ENCODE data around the gene ANTXR2. TPM values are rescaled to one million over a fixed set of nuclear protein-coding genes. Genes with fewer than 3 reads are reported as not detected.

Gene ANTXR2
- total RNA-seq, 1 donor from 2014 or later: 10.6 TPM

GRCh38 chr4:80101071-80101791 lies 28.2 kb upstream of the ANTXR2 start:
- Mint-ChIP-seq H3K36me3 (ENCODE audit: low read depth) (peaks cover 3% of the 10 kb centered on the region), H3K9me3 (peaks cover 10% of the 10 kb centered on the region), H3K4me3 (no peak overlapping the region), H3K27ac (no peak overlapping the region), H3K4me1 (no peaks in the 10 kb centered on the region), H3K27me3 (peaks cover 4% of the 10 kb centered on the region)
- intact Hi-C loops (cut with micrococcal nuclease): no loop called here
- no peak for DNase-seq

DNA sequence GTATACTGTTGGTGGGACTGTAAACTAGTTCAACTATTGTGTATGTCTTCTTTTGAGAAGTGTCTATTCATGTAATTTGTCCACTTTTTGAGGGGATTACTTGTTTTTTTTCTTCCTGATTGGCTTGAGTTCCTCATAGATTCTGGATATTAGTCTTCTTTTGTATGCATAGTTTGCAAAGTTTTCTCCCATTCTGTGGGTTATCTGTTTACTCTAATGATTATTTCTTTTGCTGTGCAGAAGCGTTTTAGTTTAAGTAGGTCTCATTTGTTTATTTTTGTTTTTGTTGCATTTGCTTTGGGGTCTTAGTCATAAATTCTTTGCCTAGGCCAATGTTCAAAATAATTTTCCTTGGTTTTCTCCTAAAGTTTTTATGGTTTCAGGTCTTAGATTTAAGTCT lies 26.6 kb upstream of the ANTXR2 start:
- Mint-ChIP-seq H3K36me3 (ENCODE audit: low read depth) (no peaks in the 10 kb centered on the region), H3K4me1 (no peaks in the 10 kb centered on the region), H3K27me3 (peaks cover 12% of the 10 kb centered on the region), H3K9me3 (peaks cover 5% of the 10 kb centered on the region), H3K4me3 (no peak overlapping the region), H3K27ac (no peak overlapping the region)
- intact Hi-C loops (cut with micrococcal nuclease): no loop called here
- no peak for DNase-seq

- H3K27ac Mint-ChIP-seq: no peak overlapping the region
- H3K4me1 Mint-ChIP-seq: no peaks in the 10 kb centered on the region
- DNase-seq: no peak
- H3K36me3 Mint-ChIP-seq (ENCODE audit: low read depth): no peaks in the 10 kb centered on the region
- peaks cover 5% of the 10 kb centered on the region for H3K9me3 Mint-ChIP-seq
- no peak overlapping the region for H3K4me3 Mint-ChIP-seq
- peaks cover 12% of the 10 kb centered on the region for H3K27me3 Mint-ChIP-seq
- intact Hi-C loops (cut with micrococcal nuclease): no loop called here
Measured at GRCh38 chr4:80098635-80099034, 25.6 kb upstream of the ANTXR2 start.

- Mint-ChIP-seq H3K4me1 (peaks cover 2% of the 10 kb centered on the region), H3K27ac (no peak overlapping the region), H3K4me3 (no peak overlapping the region), H3K27me3 (peaks cover 13% of the 10 kb centered on the region), H3K36me3 (ENCODE audit: low read depth) (no peaks in the 10 kb centered on the region), H3K9me3 (peaks cover 5% of the 10 kb centered on the region)
- no peak for DNase-seq
- intact Hi-C loops (cut with micrococcal nuclease): no loop called here
Measured at GRCh38 chr4:80097400-80098177, 24.6 kb upstream of the ANTXR2 start.

DNA sequence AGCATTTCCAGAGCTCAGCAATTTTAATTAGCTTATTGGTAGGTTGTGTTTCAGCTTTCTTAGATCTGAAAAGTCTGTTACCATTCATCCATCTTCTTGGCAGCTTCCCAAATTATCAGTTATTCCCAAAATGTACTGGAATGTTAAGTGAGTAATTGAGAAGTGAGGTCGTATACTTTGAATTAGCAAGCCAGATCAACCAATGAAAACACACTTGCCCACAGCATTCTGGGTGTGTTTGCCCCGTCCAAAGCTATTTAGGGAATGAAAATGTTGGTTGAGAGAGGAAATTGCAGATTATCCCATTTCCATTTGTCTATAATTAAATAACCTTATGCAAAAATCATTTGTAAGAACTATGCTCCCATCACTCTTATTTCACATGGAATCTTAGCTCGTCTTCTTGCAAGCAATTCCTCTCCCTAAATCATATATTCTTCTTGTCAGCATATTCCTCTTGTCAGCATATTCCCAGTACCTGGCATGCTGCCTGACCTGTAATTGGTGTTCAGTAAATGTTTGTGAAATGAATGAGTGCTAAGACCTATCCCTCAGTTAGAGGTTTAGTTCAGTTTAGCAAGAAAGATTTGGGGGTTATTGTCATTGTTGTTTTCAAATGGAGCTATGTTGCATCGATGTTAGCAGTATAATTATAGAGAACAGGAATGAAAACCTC lies 23.3 kb upstream of the ANTXR2 start:
- Mint-ChIP-seq H3K36me3 (ENCODE audit: low read depth) (peaks cover 1% of the 10 kb centered on the region), H3K27me3 (peaks cover 17% of the 10 kb centered on the region), H3K4me1 (peaks cover 10% of the 10 kb centered on the region), H3K27ac (no peak overlapping the region), H3K4me3 (no peak overlapping the region), H3K9me3 (peaks cover 5% of the 10 kb centered on the region)
- intact Hi-C loops (cut with micrococcal nuclease): no loop called here
- DNase-seq: no peak

- no peak overlapping the region for H3K27ac Mint-ChIP-seq
- intact Hi-C loops (cut with micrococcal nuclease): no loop called here
- H3K36me3 Mint-ChIP-seq (ENCODE audit: low read depth): peaks cover 1% of the 10 kb centered on the region
- H3K9me3 Mint-ChIP-seq: peaks cover 5% of the 10 kb centered on the region
- peaks cover 13% of the 10 kb centered on the region for H3K27me3 Mint-ChIP-seq
- no peak for DNase-seq
- no peak overlapping the region for H3K4me3 Mint-ChIP-seq
- peaks cover 10% of the 10 kb centered on the region for H3K4me1 Mint-ChIP-seq
Measured at GRCh38 chr4:80094191-80094590, 21.2 kb upstream of the ANTXR2 start.

GRCh38 chr4:80093563-80093962 lies 20.5 kb upstream of the ANTXR2 start:
- no peak overlapping the region for H3K4me3 Mint-ChIP-seq
- intact Hi-C loops (cut with micrococcal nuclease): no loop called here
- peaks cover 1% of the 10 kb centered on the region for H3K36me3 Mint-ChIP-seq (ENCODE audit: low read depth)
- H3K27me3 Mint-ChIP-seq: peaks cover 15% of the 10 kb centered on the region
- no peak overlapping the region for H3K27ac Mint-ChIP-seq
- peaks cover 10% of the 10 kb centered on the region for H3K4me1 Mint-ChIP-seq
- peaks cover under 1% of the 10 kb centered on the region for H3K9me3 Mint-ChIP-seq
- no peak for DNase-seq

DNA sequence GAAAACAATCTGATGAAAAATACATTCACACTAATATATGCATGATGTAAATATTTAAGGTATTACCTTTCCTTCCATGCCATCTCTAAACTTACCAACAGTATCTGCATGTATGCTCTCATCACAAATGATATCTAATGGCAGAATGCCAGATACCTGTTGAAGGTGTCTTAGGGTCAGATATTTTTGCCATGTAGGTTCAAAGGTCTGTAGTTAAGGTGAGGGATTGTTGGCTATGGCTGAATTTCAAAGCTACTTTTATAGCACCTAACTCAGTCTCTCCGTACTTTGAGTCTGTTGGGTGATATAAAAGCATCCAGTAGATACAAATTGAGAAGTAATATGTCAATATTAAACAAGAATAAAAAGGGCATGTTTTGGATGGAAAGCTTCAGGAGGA lies 19.8 kb upstream of the ANTXR2 start:
- Mint-ChIP-seq H3K4me1 (peaks cover 10% of the 10 kb centered on the region), H3K27me3 (peaks cover 18% of the 10 kb centered on the region), H3K9me3 (no peaks in the 10 kb centered on the region), H3K4me3 (no peak overlapping the region), H3K36me3 (ENCODE audit: low read depth) (peaks cover 1% of the 10 kb centered on the region), H3K27ac (no peak overlapping the region)
- no peak for DNase-seq
- intact Hi-C loops (cut with micrococcal nuclease): no loop called here

- H3K27ac Mint-ChIP-seq: no peak overlapping the region
- intact Hi-C loops (cut with micrococcal nuclease): no loop called here
- no peak for DNase-seq
- H3K9me3 Mint-ChIP-seq: no peaks in the 10 kb centered on the region
- H3K4me1 Mint-ChIP-seq: peaks cover 10% of the 10 kb centered on the region
- H3K27me3 Mint-ChIP-seq: peaks cover 21% of the 10 kb centered on the region
- H3K36me3 Mint-ChIP-seq (ENCODE audit: low read depth): peaks cover 1% of the 10 kb centered on the region
- H3K4me3 Mint-ChIP-seq: no peak overlapping the region
Measured at GRCh38 chr4:80092088-80092487, 19.1 kb upstream of the ANTXR2 start.

- peaks cover 10% of the 10 kb centered on the region for H3K4me1 Mint-ChIP-seq
- no peak overlapping the region for H3K4me3 Mint-ChIP-seq
- H3K27ac Mint-ChIP-seq: no peak overlapping the region
Measured at GRCh38 chr4:80091688-80092087, 18.7 kb upstream of the ANTXR2 start.

DNA sequence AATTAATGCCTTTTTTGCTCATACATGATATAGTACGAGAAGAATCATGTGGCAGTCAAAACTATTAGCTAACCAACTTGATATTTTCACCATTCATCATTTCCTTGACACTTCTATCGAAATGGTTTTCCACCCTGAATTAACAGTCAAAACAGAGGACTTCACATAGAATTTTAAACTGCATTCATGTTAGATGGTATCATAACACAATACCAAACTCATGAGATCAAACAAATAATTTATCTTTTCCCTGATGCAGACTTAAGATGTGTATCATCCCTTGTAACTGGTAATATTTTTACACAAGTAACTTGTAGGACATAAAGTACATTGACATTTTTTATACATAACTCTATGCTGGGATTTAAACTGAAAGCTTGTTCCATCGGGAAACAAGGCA lies 18.2 kb upstream of the ANTXR2 start:
- Mint-ChIP-seq H3K4me3 (no peak overlapping the region), H3K27ac (no peak overlapping the region), H3K9me3 (no peaks in the 10 kb centered on the region), H3K4me1 (peaks cover 10% of the 10 kb centered on the region), H3K27me3 (peaks cover 27% of the 10 kb centered on the region), H3K36me3 (ENCODE audit: low read depth) (peaks cover 1% of the 10 kb centered on the region)
- intact Hi-C loops (cut with micrococcal nuclease): no loop called here
- DNase-seq: no peak

More at GRCh38 chr4:80091688-80092087, 18.7 kb upstream of the ANTXR2 start:
- DNase-seq: no peak
- Mint-ChIP-seq H3K36me3 (ENCODE audit: low read depth) (peaks cover 1% of the 10 kb centered on the region), H3K27me3 (peaks cover 24% of the 10 kb centered on the region), H3K9me3 (no peaks in the 10 kb centered on the region)
- intact Hi-C loops (cut with micrococcal nuclease): no loop called here

GRCh38 chr4:80090090-80090489 lies 17.1 kb upstream of the ANTXR2 start:
- Mint-ChIP-seq H3K36me3 (ENCODE audit: low read depth) (peaks cover 1% of the 10 kb centered on the region), H3K4me1 (peaks cover 10% of the 10 kb centered on the region), H3K27me3 (peaks cover 24% of the 10 kb centered on the region), H3K4me3 (no peak overlapping the region), H3K9me3 (no peaks in the 10 kb centered on the region), H3K27ac (no peak overlapping the region)
- DNase-seq: no peak
- intact Hi-C loops (cut with micrococcal nuclease): no loop called here

- peaks cover 26% of the 10 kb centered on the region for H3K27me3 Mint-ChIP-seq
- intact Hi-C loops (cut with micrococcal nuclease): no loop called here
- H3K27ac Mint-ChIP-seq: no peak overlapping the region
- no peak overlapping the region for H3K4me3 Mint-ChIP-seq
- peaks cover 10% of the 10 kb centered on the region for H3K4me1 Mint-ChIP-seq
- no peaks in the 10 kb centered on the region for H3K9me3 Mint-ChIP-seq
- DNase-seq: no peak
- peaks cover 1% of the 10 kb centered on the region for H3K36me3 Mint-ChIP-seq (ENCODE audit: low read depth)
Measured at GRCh38 chr4:80088471-80088870, 15.4 kb upstream of the ANTXR2 start.

GRCh38 chr4:80086296-80086695 lies 13.3 kb upstream of the ANTXR2 start:
- no peak for DNase-seq
- peaks cover 20% of the 10 kb centered on the region for H3K27me3 Mint-ChIP-seq
- no peak overlapping the region for H3K4me3 Mint-ChIP-seq
- H3K4me1 Mint-ChIP-seq: no peaks in the 10 kb centered on the region
- intact Hi-C loops (cut with micrococcal nuclease): no loop called here
- no peak overlapping the region for H3K27ac Mint-ChIP-seq
- H3K36me3 Mint-ChIP-seq (ENCODE audit: low read depth): no peaks in the 10 kb centered on the region
- no peaks in the 10 kb centered on the region for H3K9me3 Mint-ChIP-seq
